Measurements from ENCODE around the gene SOST. TPM values are rescaled to one million over a fixed set of nuclear protein-coding genes. Genes with fewer than 3 reads are reported as not detected.
A peak's percentile ranks its signal among the peaks of the same experiment; 100 is the strongest.
"Not testable (repeated sequence)": the region's sequence is repeated elsewhere in the genome, so short reads cannot be mapped to it uniquely, and the experiment has no call there.

The SOST gene
- total RNA-seq, 1 experiment from 2014 or later = not detected

- Histone ChIP-seq H3K4me3 (no peak overlapping the region), H3K4me2 (no peak overlapping the region), H3K9me3 (ENCODE audit: insufficient read depth, low read depth) (peaks cover 5% of the 10 kb centered on the region; the same call in 1 of the 2 replicates), H3K27ac (no peak overlapping the region), H3K4me1 (replicated peaks; ENCODE audit: insufficient read depth) (0 out of 2 replicates have a peak, but pooled peaks cover 4% of the 10 kb centered on the region), H2AFZ (no peak overlapping the region), H3F3A (ENCODE audit: insufficient read depth, low read depth) (no peaks in the 10 kb centered on the region), H3K9me2 (ENCODE audit: insufficient read depth) (no peaks in the 10 kb centered on the region), H3K36me3 (ENCODE audit: low read depth) (no peaks in the 10 kb centered on the region), H3K27me3 (ENCODE audit: insufficient read depth, low read depth) (peaks cover 14% of the 10 kb centered on the region; the same call in 1 of the 2 replicates), H4K20me1 (ENCODE audit: insufficient read depth) (no peaks in the 10 kb centered on the region), H3K79me2 (ENCODE audit: low read depth) (no peaks in the 10 kb centered on the region)
- POLR2A ChIA-PET (ENCODE audit: unreplicated experiment) = no interaction called here
- DNase-seq = no peak
- intact Hi-C loops (cut with micrococcal nuclease; ENCODE audit: unreplicated experiment) = no loop called here
- BruUV-seq (replicated peaks) = no TSS peak
- TF ChIP-seq CTCF (conservative IDR thresholded peaks at IDR 0.05) (no peak), EZH2 (IDR thresholded peaks at IDR 0.05; ENCODE audit: low read depth) (no peak)
- CTCF ChIA-PET = no interaction called here
Measured at GRCh38 chr17:43799047-43799446, 40.5 kb upstream of the SOST start.

- Histone ChIP-seq H3K27me3 (ENCODE audit: insufficient read depth, low read depth) (peaks cover 16% of the 10 kb centered on the region; the same call in 1 of the 2 replicates), H3K4me2 (peak overlapping the region; percentile 75), H3K4me3 (peak overlapping the region; percentile 37; the same call in 1 of the 2 replicates)
- H3K36me3 ChIP-seq (ENCODE audit: low read depth); H3K9me3 ChIP-seq (ENCODE audit: insufficient read depth, low read depth); H3K27ac ChIP-seq; H3K4me1 ChIP-seq (replicated peaks; ENCODE audit: insufficient read depth); H3K9me2 ChIP-seq (ENCODE audit: insufficient read depth); H2AFZ ChIP-seq; H4K20me1 ChIP-seq (ENCODE audit: insufficient read depth); BruUV-seq (replicated peaks); H3F3A ChIP-seq (ENCODE audit: insufficient read depth, low read depth); POLR2A ChIA-PET (ENCODE audit: unreplicated experiment); H3K79me2 ChIP-seq (ENCODE audit: low read depth); intact Hi-C loops (cut with micrococcal nuclease; ENCODE audit: unreplicated experiment); CTCF ChIA-PET: not testable (repeated sequence)
- peak in 1 of 2 experiments; percentile 47 for DNase-seq
Measured at GRCh38 chr17:43798024-43798423, 39.4 kb upstream of the SOST start.

GRCh38 chr17:43792668-43793067, 34.1 kb upstream of the SOST start:
- H3K9me3 ChIP-seq (ENCODE audit: insufficient read depth, low read depth); H3K27ac ChIP-seq; H3F3A ChIP-seq (ENCODE audit: insufficient read depth, low read depth); CTCF ChIA-PET; H3K4me3 ChIP-seq; H3K9me2 ChIP-seq (ENCODE audit: insufficient read depth); POLR2A ChIA-PET (ENCODE audit: unreplicated experiment); H4K20me1 ChIP-seq (ENCODE audit: insufficient read depth); H3K36me3 ChIP-seq (ENCODE audit: low read depth); intact Hi-C loops (cut with micrococcal nuclease; ENCODE audit: unreplicated experiment); BruUV-seq (replicated peaks); H2AFZ ChIP-seq; H3K4me2 ChIP-seq; DNase-seq; H3K4me1 ChIP-seq (replicated peaks; ENCODE audit: insufficient read depth); H3K79me2 ChIP-seq (ENCODE audit: low read depth): not testable (repeated sequence)
- peaks cover 16% of the 10 kb centered on the region; the same call in 1 of the 2 replicates for H3K27me3 ChIP-seq (ENCODE audit: insufficient read depth, low read depth)

GRCh38 chr17:43791589-43791988, 33.0 kb upstream of the SOST start:
- no TSS peak for BruUV-seq (replicated peaks)
- TF ChIP-seq CTCF (conservative IDR thresholded peaks at IDR 0.05) = no peak
- TF ChIP-seq EZH2 (IDR thresholded peaks at IDR 0.05; ENCODE audit: low read depth) = no peak
- CTCF ChIA-PET = interaction anchor here (0.6 kb wide), 1 partner anchor 51 kb away, joined by 4 read pairs; no protein-coding TSS in a partner anchor
- peak; percentile 11 to 71 for DNase-seq
- Histone ChIP-seq H3K4me2 (peak overlapping the region; percentile 27; the same call in 1 of the 2 replicates), H3K4me1 (replicated peaks; ENCODE audit: insufficient read depth) (no peaks in the 10 kb centered on the region; the same call in 1 of the 2 replicates), H3K4me3 (no peak overlapping the region), H3K9me3 (ENCODE audit: insufficient read depth, low read depth) (no peaks in the 10 kb centered on the region), H3K27me3 (ENCODE audit: insufficient read depth, low read depth) (peaks cover 16% of the 10 kb centered on the region; the same call in 1 of the 2 replicates), H3F3A (ENCODE audit: insufficient read depth, low read depth) (no peaks in the 10 kb centered on the region), H3K9me2 (ENCODE audit: insufficient read depth) (no peaks in the 10 kb centered on the region), H2AFZ (no peak overlapping the region), H4K20me1 (ENCODE audit: insufficient read depth) (no peaks in the 10 kb centered on the region), H3K79me2 (ENCODE audit: low read depth) (no peaks in the 10 kb centered on the region), H3K27ac (no peak overlapping the region), H3K36me3 (ENCODE audit: low read depth) (no peaks in the 10 kb centered on the region)
- POLR2A ChIA-PET (ENCODE audit: unreplicated experiment) = no interaction called here
- intact Hi-C loops (cut with micrococcal nuclease; ENCODE audit: unreplicated experiment) = no loop called here
